HepG2 (cell line): ENCODE results near the gene SETD1B. TPM values are rescaled to one million over a fixed set of nuclear protein-coding genes. Genes with fewer than 3 reads are reported as not detected.

Experiments used
- CREB3 ChIP-seq: sonication (generic); formaldehyde crosslinking; IDR thresholded peaks from 2 replicates; pipeline ENCODE4 v1.5.0; 2020; ENCODE audit warnings: missing genetic modification reagents
- FOXP4 ChIP-seq: sonication (generic); formaldehyde crosslinking; IDR thresholded peaks from 2 replicates; pipeline ENCODE4 v1.4.0; 2020; ENCODE audit warnings: missing genetic modification reagents
- HNRNPUL1 ChIP-seq: fragments of 200-400 bp; formaldehyde crosslinking; IDR thresholded peaks from 2 replicates; pipeline ENCODE4 v1.6.1; 2017; ENCODE audit warnings: low read depth, mild to moderate bottlenecking, low read length, moderate library complexity
- IRF1 ChIP-seq: sonication (generic); formaldehyde crosslinking; IDR thresholded peaks from 2 replicates; pipeline ENCODE4 v1.4.0; 2020; ENCODE audit warnings: low read depth, mild to moderate bottlenecking, missing genetic modification reagents
- NFE2 ChIP-seq: sonication (generic); formaldehyde crosslinking; IDR thresholded peaks from 2 replicates; pipeline ENCODE4 v1.4.0; 2020; ENCODE audit warnings: missing genetic modification reagents
- PAWR ChIP-seq: sonication (generic); formaldehyde crosslinking; IDR thresholded peaks from 2 replicates; pipeline ENCODE4 v1.4.0; 2020; ENCODE audit warnings: missing genetic modification reagents, mild to moderate bottlenecking, borderline replicate concordance
- SNAPC5 ChIP-seq: sonication (generic); formaldehyde crosslinking; IDR thresholded peaks from 2 replicates; pipeline ENCODE4 v1.8.1; 2023; ENCODE audit warnings: mild to moderate bottlenecking, missing genetic modification reagents, borderline replicate concordance
- TOPORS ChIP-seq: sonication (generic); formaldehyde crosslinking; IDR thresholded peaks from 2 replicates; pipeline ENCODE4 v1.8.0; 2023; ENCODE audit warnings: mild to moderate bottlenecking, missing genetic modification reagents
- TRIM24 ChIP-seq: sonication (generic); formaldehyde crosslinking; IDR thresholded peaks from 2 replicates; pipeline ENCODE4 v1.8.0; 2022; ENCODE audit warnings: mild to moderate bottlenecking, missing genetic modification reagents
- ZBTB1 ChIP-seq: sonication (generic); formaldehyde crosslinking; IDR thresholded peaks from 2 replicates; pipeline ENCODE4 v1.4.0; 2020; ENCODE audit warnings: missing genetic modification reagents, borderline replicate concordance
- ZFP62 ChIP-seq: sonication (generic); formaldehyde crosslinking; IDR thresholded peaks from 2 replicates; pipeline ENCODE4 v1.4.0; 2020; ENCODE audit warnings: missing genetic modification reagents
- ZKSCAN1 ChIP-seq: fragments of 150-350 bp; IDR thresholded peaks from 2 replicates; pipeline ENCODE4 v1.6.1; 2014; ENCODE audit warnings: low read length
- ZNF382 ChIP-seq: sonication (generic); formaldehyde crosslinking; IDR thresholded peaks from 2 replicates; pipeline ENCODE4 v1.5.0; 2020; ENCODE audit warnings: missing genetic modification reagents, mild to moderate bottlenecking, borderline replicate concordance
- ZNF431 ChIP-seq: sonication (generic); formaldehyde crosslinking; IDR thresholded peaks from 2 replicates; pipeline ENCODE4 v1.9.0; 2022; ENCODE audit warnings: missing genetic modification reagents, low read depth, mild to moderate bottlenecking, borderline replicate concordance
- ZNF512 ChIP-seq: sonication (generic); formaldehyde crosslinking; IDR thresholded peaks from 2 replicates; pipeline ENCODE4 v1.4.0; 2020; ENCODE audit warnings: mild to moderate bottlenecking, missing genetic modification reagents
- ZNF607 ChIP-seq: sonication (generic); formaldehyde crosslinking; IDR thresholded peaks from 2 replicates; pipeline ENCODE4 v1.5.1; 2020; ENCODE audit warnings: missing genetic modification reagents, mild to moderate bottlenecking, borderline replicate concordance
- ZNF672 ChIP-seq: sonication (generic); formaldehyde crosslinking; IDR thresholded peaks from 2 replicates; pipeline ENCODE4 v1.8.1; 2022; ENCODE audit warnings: missing genetic modification reagents
- ZNF761 ChIP-seq: sonication (generic); formaldehyde crosslinking; conservative IDR thresholded peaks from 2 replicates; pipeline ENCODE4 v1.4.0; 2020; ENCODE audit warnings: mild to moderate bottlenecking, missing genetic modification reagents
- polyA plus RNA-seq, 8 experiments: library from polyadenylated mRNA; depleted of rRNA in 3 of 8; stranded (reverse) in 7 of 8; unstranded in 1 of 8; fragments of >200 nt; fragmentation: Illumina TruSeq in 4 of 8; extraction: Trizol in 4 of 8; gene quantifications; 2 replicates each; pipeline versions ENCODE4 v1.2.1 to v1.2.3, GENCODE V29; 2011 to 2016; ENCODE audit warnings: low read depth in 4 of 8, missing spikeins in 1 of 8, mixed read lengths in 1 of 8; ENCODE audit not compliant: insufficient read depth in 1 of 8
- total RNA-seq, 5 experiments: library from RNA; depleted of rRNA; stranded (reverse); fragments of >200 nt; fragmentation: Illumina TruSeq; extraction: Trizol; gene quantifications; 2 replicates each; pipeline ENCODE4 v1.2.3, GENCODE V29; 2016; ENCODE audit warnings: low read depth in 1 of 5
- TF ChIP-seq, protein P1 (sequence below): sonication (generic); formaldehyde crosslinking; IDR thresholded peaks from 2 replicates; pipeline ENCODE4 v1.5.0; 2020; ENCODE audit warnings: missing genetic modification reagents, mild to moderate bottlenecking, borderline replicate concordance
- TF ChIP-seq, protein P2 (sequence below): IDR thresholded peaks from 2 replicates; pipeline ENCODE4 v1.6.1; 2018; ENCODE audit warnings: missing genetic modification reagents, mild to moderate bottlenecking, missing compliant biosample characterization

Gene SETD1B
- total and polyA plus RNA-seq, 2 of the 13 experiments (the other 11 are each of a cell fraction or from before 2014, with no cell fraction given): 1.1 to 1.4 TPM

GRCh38 chr12:121796855-121797751, 6.7 kb upstream of the SETD1B start (continued):
- TF ChIP-seq IRF1 (CRISPR knock-in tag): no peak
- TF ChIP-seq SNAPC5: no peak
- TF ChIP-seq ZFP62 (CRISPR knock-in tag): no peak
- TF ChIP-seq FOXP4 (CRISPR knock-in tag): peak; percentile 58; the same call in 1 of the 2 replicates
- no peak for TF ChIP-seq ZNF512 (CRISPR knock-in tag)
- no peak; the same call in 1 of the 2 replicates for TF ChIP-seq CREB3 (CRISPR knock-in tag)
- TF ChIP-seq ZBTB1 (CRISPR knock-in tag): no peak
- TF ChIP-seq ZKSCAN1: no peak
- TF ChIP-seq ZNF672: no peak
- TF ChIP-seq ZNF607: no peak; the same call in 1 of the 2 replicates
- no peak for TF ChIP-seq ZNF761 (CRISPR knock-in tag)
- TF ChIP-seq ZNF382 (CRISPR knock-in tag): no peak
- TF ChIP-seq, protein P1, sequence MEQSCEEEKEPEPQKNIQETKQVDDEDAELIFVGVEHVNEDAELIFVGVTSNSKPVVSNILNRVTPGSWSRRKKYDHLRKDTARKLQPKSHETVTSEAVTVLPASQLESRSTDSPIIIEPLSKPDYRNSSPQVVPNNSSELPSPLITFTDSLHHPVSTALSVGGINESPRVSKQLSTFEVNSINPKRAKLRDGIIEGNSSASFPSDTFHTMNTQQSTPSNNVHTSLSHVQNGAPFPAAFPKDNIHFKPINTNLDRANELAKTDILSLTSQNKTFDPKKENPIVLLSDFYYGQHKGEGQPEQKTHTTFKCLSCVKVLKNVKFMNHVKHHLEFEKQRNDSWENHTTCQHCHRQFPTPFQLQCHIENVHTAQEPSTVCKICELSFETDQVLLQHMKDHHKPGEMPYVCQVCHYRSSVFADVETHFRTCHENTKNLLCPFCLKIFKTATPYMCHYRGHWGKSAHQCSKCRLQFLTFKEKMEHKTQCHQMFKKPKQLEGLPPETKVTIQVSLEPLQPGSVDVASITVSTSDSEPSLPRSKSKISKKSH: peak; percentile 66; the same call in 1 of the 2 replicates
- no peak for TF ChIP-seq HNRNPUL1
- no peak for TF ChIP-seq TRIM24 (CRISPR knock-in tag)
- TF ChIP-seq ZNF431 (CRISPR knock-in tag): no peak; the same call in 1 of the 2 replicates
- TF ChIP-seq PAWR (CRISPR knock-in tag): no peak
- TF ChIP-seq NFE2 (CRISPR knock-in tag): no peak
- no peak; the same call in 1 of the 2 replicates for TF ChIP-seq TOPORS (CRISPR knock-in tag)
- TF ChIP-seq, protein P2, sequence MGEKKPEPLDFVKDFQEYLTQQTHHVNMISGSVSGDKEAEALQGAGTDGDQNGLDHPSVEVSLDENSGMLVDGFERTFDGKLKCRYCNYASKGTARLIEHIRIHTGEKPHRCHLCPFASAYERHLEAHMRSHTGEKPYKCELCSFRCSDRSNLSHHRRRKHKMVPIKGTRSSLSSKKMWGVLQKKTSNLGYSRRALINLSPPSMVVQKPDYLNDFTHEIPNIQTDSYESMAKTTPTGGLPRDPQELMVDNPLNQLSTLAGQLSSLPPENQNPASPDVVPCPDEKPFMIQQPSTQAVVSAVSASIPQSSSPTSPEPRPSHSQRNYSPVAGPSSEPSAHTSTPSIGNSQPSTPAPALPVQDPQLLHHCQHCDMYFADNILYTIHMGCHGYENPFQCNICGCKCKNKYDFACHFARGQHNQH (CRISPR knock-in tag): peak; percentile 80
